Hepatocyte (in vitro differentiated cells): ENCODE measurements around the gene DENND4C.

ENCODE experiments used
- CTCF ChIP-seq: fragments of 200-600 bp; sonication (generic); IDR thresholded peaks from 2 replicates; pipeline ENCODE4 v1.5.1; 2016; ENCODE audit warnings: antibody characterized with exemption, mild to moderate bottlenecking; ENCODE audit not compliant: poor library complexity
- EZH2phosphoT487 ChIP-seq: fragments of 200-600 bp; sonication (generic); IDR thresholded peaks from one replicate; pipeline ENCODE4 v1.6.1; 2018; ENCODE audit warnings: antibody characterized with exemption, mild to moderate bottlenecking, low read depth, moderate library complexity; ENCODE audit not compliant: unreplicated experiment, severe bottlenecking

- TF ChIP-seq CTCF (no peak), EZH2phosphoT487 (no peak)
Observed at GRCh38 chr9:19298436-19299000, 68.0 kb downstream of the DENND4C start.
